Smooth muscle cell (in vitro differentiated cells): ENCODE data around the gene UBIAD1. TPM values are rescaled to one million over a fixed set of nuclear protein-coding genes. Genes with fewer than 3 reads are reported as not detected.

ENCODE experiments used
- DNase-seq: peaks from one replicate; lab custom pipeline; 2025; ENCODE audit not compliant: unreplicated experiment; lab: John Stamatoyannopoulos, UW
- H2AFZ ChIP-seq: fragments of 200-600 bp; sonication (generic); 2 replicates; pipeline ENCODE4 v1.6.0; 2016; ENCODE audit warnings: antibody characterized with exemption, low read depth, mild to moderate bottlenecking
- H3F3A ChIP-seq: fragments of 200-600 bp; sonication (generic); 2 replicates; pipeline ENCODE4 v1.6.0; 2017; ENCODE audit warnings: antibody characterized with exemption, low read depth
- H3K27ac ChIP-seq: fragments of 200-600 bp; sonication (generic); 2 replicates; pipeline ENCODE4 v1.5.1; 2016; ENCODE audit warnings: low read depth, mild to moderate bottlenecking
- H3K27me3 ChIP-seq: fragments of 200-600 bp; sonication (generic); 2 replicates; pipeline ENCODE4 v1.6.1; 2016; ENCODE audit warnings: low read depth, mild to moderate bottlenecking
- H3K36me3 ChIP-seq: fragments of 200-600 bp; sonication (generic); 2 replicates; pipeline ENCODE4 v1.5.1; 2016; ENCODE audit warnings: low read depth
- H3K4me1 ChIP-seq: fragments of 200-600 bp; sonication (generic); 2 replicates; pipeline ENCODE4 v1.5.1; 2016; ENCODE audit warnings: low read depth
- H3K4me2 ChIP-seq: fragments of 200-600 bp; sonication (generic); 2 replicates; pipeline ENCODE4 v1.6.0; 2016; ENCODE audit warnings: mild to moderate bottlenecking
- H3K4me3 ChIP-seq: fragments of 200-600 bp; sonication (generic); 2 replicates; pipeline ENCODE4 v1.5.1; 2016; ENCODE audit warnings: mild to moderate bottlenecking
- H3K79me2 ChIP-seq: fragments of 200-600 bp; sonication (generic); 2 replicates; pipeline ENCODE4 v1.6.0; 2016; ENCODE audit warnings: low read depth, mild to moderate bottlenecking
- H3K9ac ChIP-seq: fragments of 200-600 bp; sonication (generic); 2 replicates; pipeline ENCODE4 v1.6.0; 2016; ENCODE audit warnings: low read depth
- H3K9me3 ChIP-seq: fragments of 200-600 bp; sonication (generic); replicated peaks from 2 replicates; pipeline ENCODE4 v1.5.1; 2016; ENCODE audit warnings: low read depth
- H4K20me1 ChIP-seq: fragments of 200-600 bp; sonication (generic); 2 replicates; pipeline ENCODE4 v1.6.0; 2016; ENCODE audit warnings: low read depth
- WGBS: methylation state at CpG from one replicate; pipeline ENCODE4 v1.1.7; 2016; ENCODE audit warnings: low lambda C conversion rate; 5-methylcytosine and 5-hydroxymethylcytosine counted together
- polyA plus RNA-seq: library from polyadenylated mRNA; unstranded; fragments of >200 nt; fragmentation: Nextera tagmentation; extraction: Ambion mirVana; gene quantifications from 2 replicates; pipeline ENCODE4 v1.2.1, GENCODE V29; 2016
- total RNA-seq: library from RNA; depleted of rRNA; stranded (reverse); fragments of >200 nt; gene quantifications from 2 replicates; pipeline ENCODE4 v1.2.3, GENCODE V29; 2014
- TF ChIP-seq, protein P1 (sequence below): fragments of 200-600 bp; sonication (generic); IDR thresholded peaks from 2 replicates; pipeline ENCODE4 v1.5.1; 2017; ENCODE audit warnings: borderline replicate concordance, mild to moderate bottlenecking, antibody characterized with exemption; ENCODE audit not compliant: insufficient read depth, poor library complexity, severe bottlenecking

The UBIAD1 gene
- total and polyA plus RNA-seq, 2 experiments from 2014 or later = 5.8 to 7.9 TPM

DNA sequence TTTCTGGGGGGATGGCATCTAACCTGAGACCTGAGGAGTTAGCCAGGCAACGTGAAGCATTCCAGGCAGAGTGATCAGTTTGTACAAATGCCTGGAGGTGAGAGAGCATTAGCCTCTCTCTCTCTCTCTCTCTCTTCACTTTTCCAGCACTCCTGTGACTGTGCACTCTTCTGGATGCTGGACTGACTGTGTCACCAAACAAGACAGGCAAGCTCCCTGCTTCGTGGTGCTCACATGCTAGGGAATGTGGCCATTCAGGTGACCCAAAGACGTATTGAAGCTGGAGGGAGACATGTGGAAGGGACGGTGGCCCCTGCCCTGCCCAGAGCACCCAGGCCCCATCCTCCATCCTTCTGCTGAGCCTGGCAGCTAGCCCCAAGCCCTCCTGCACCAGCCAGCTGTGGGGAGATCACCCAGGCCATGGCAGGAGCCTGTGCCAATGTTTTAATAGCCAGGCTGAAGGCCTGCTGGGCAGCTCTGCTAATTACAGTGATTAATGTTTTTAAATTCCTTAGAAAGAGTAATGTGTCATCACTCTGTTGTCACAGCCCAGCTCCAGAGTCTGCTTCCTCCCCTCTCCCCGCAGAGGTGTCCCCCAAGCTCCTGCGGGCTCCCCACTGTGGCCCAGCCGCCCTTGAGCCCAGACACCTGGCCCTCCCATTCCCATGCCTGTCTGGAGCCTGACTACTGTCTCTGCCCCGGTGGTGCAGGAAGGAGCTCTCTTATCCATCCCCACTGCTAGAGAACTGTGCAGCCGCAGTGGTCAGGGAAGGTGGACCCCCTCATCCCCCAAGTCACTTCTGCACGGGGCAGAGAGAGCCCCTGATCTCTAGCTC lies 48.9 kb downstream of the UBIAD1 start:
- Histone ChIP-seq H3F3A (no peaks in the 10 kb centered on the region), H3K9ac (no peak overlapping the region), H3K79me2 (no peaks in the 10 kb centered on the region), H2AFZ (no peak overlapping the region), H3K9me3 (no peaks in the 10 kb centered on the region), H3K4me3 (no peak overlapping the region), H3K27me3 (no peaks in the 10 kb centered on the region), H3K36me3 (no peaks in the 10 kb centered on the region), H3K4me2 (no peak overlapping the region), H4K20me1 (no peaks in the 10 kb centered on the region), H3K27ac (peak overlapping the region; percentile 57), H3K4me1 (no peaks in the 10 kb centered on the region)
- TF ChIP-seq, protein P1, sequence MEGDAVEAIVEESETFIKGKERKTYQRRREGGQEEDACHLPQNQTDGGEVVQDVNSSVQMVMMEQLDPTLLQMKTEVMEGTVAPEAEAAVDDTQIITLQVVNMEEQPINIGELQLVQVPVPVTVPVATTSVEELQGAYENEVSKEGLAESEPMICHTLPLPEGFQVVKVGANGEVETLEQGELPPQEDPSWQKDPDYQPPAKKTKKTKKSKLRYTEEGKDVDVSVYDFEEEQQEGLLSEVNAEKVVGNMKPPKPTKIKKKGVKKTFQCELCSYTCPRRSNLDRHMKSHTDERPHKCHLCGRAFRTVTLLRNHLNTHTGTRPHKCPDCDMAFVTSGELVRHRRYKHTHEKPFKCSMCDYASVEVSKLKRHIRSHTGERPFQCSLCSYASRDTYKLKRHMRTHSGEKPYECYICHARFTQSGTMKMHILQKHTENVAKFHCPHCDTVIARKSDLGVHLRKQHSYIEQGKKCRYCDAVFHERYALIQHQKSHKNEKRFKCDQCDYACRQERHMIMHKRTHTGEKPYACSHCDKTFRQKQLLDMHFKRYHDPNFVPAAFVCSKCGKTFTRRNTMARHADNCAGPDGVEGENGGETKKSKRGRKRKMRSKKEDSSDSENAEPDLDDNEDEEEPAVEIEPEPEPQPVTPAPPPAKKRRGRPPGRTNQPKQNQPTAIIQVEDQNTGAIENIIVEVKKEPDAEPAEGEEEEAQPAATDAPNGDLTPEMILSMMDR = no peak
- DNase-seq = no peak
- WGBS = 70% methylated on average over 10 of the region's 10 CpGs

DNA sequence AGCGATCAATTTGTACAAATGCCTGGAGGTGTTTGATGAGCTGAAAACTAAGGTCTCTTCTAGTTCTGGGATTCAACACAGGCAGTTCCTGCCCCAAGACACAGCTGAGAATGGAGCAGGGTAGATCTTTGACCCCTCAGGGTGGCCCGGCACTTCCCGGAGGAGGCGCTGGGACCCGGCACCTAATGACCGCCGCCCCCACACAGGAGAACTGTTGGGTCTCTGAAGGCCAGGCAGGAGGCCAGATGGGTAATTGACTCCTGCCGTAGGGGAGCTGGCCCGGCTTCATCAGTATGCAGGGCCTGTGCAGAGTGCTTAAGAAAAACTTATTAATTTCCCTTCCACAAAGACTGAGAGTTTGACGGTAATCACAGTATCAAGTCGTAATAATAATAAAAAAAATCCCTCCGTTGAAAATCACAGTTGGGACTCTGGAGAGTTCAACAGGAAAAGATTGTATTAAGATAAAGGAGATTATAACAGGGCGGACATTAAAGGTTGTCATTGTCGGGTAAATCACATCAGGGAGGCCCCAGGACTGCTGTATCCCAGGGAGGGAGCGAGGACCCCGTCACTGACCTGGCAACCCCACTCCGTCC lies 51.7 kb downstream of the UBIAD1 start:
- Histone ChIP-seq H3K9ac (no peak overlapping the region), H3K4me1 (no peaks in the 10 kb centered on the region), H3K9me3 (no peaks in the 10 kb centered on the region), H2AFZ (no peak overlapping the region), H3K4me2 (no peak overlapping the region), H3K27me3 (no peaks in the 10 kb centered on the region), H3K79me2 (no peaks in the 10 kb centered on the region), H3F3A (no peaks in the 10 kb centered on the region), H3K36me3 (no peaks in the 10 kb centered on the region), H3K27ac (no peak overlapping the region), H3K4me3 (no peak overlapping the region), H4K20me1 (no peaks in the 10 kb centered on the region)
- no peak for DNase-seq
- 82% methylated on average over 17 of the region's 17 CpGs for WGBS
- TF ChIP-seq, protein P1 = no peak

DNA sequence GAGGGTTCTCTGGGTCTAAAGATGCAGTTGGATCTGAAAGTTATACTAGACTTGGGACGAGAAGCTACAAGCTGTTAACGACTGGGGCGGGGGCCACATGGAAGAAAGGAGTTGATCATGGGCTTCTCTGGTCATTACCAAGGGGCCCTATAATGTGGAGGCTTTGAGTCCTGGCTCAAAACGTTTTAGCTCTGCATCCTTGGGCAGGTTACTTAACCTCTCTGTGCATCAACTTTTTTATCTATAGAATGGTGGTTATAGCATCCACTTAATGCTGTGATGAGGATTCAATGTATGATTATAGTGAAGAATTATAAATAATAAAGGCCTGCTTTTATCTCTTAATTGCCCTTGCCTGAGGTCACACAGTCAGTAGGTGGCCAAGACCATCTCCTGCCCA lies 53.1 kb downstream of the UBIAD1 start:
- H3K4me1 ChIP-seq = no peaks in the 10 kb centered on the region
- H3F3A ChIP-seq = no peaks in the 10 kb centered on the region
- H4K20me1 ChIP-seq = no peaks in the 10 kb centered on the region
- H3K27me3 ChIP-seq = no peaks in the 10 kb centered on the region
- no peak overlapping the region for H3K27ac ChIP-seq
- no peak overlapping the region for H3K4me2 ChIP-seq
- H3K36me3 ChIP-seq = no peaks in the 10 kb centered on the region
- no peak overlapping the region for H2AFZ ChIP-seq
- H3K9me3 ChIP-seq = no peaks in the 10 kb centered on the region
- no peak overlapping the region for H3K9ac ChIP-seq
- no peak overlapping the region for H3K4me3 ChIP-seq
- no peaks in the 10 kb centered on the region for H3K79me2 ChIP-seq
- TF ChIP-seq, protein P1 = no peak
- no peak for DNase-seq
- 85% methylated on average over 4 of the region's 4 CpGs for WGBS
